HG03108 (cell line): ENCODE measurements around the gene ADGRV1.
"Not testable (repeated sequence)": the region's sequence is repeated elsewhere in the genome, so short reads cannot be mapped to it uniquely, and the experiment has no call there.

Experiments used
- ATAC-seq: cut with Tn5 transposase; IDR thresholded peaks from one replicate; pipeline ENCODE4 v1.9.1; 2021; ENCODE audit warnings: moderate library complexity; ENCODE audit not compliant: unreplicated experiment

Gene ADGRV1

GRCh38 chr5:90641528-90641927 lies 82.9 kb downstream of the ADGRV1 start:
- ATAC-seq, result no peak

- no peak for ATAC-seq
These were observed 84.2 kb downstream of the ADGRV1 start for GRCh38 chr5:90642706-90643229.

- ATAC-seq, result no peak
These were observed 85.5 kb downstream of the ADGRV1 start for GRCh38 chr5:90644132-90644531.

- no peak for ATAC-seq
These were observed 86.5 kb downstream of the ADGRV1 start for GRCh38 chr5:90645024-90645610.

- ATAC-seq, result no peak
These were observed 92.2 kb downstream of the ADGRV1 start for GRCh38 chr5:90650767-90651166.

GRCh38 chr5:90654215-90654614 lies 95.6 kb downstream of the ADGRV1 start:
- ATAC-seq, result no peak

- ATAC-seq, result no peak
These were observed 96.8 kb downstream of the ADGRV1 start for GRCh38 chr5:90655423-90655822.

- ATAC-seq, result no peak
These were observed 98.4 kb downstream of the ADGRV1 start for GRCh38 chr5:90657030-90657429.

- ATAC-seq, result no peak
These were observed 99.2 kb downstream of the ADGRV1 start for GRCh38 chr5:90657788-90658187.

- ATAC-seq, result no peak
These were observed 100.0 kb downstream of the ADGRV1 start for GRCh38 chr5:90658620-90659019.

- ATAC-seq, result not testable (repeated sequence)
These were observed 109.5 kb downstream of the ADGRV1 start for GRCh38 chr5:90668079-90668565.

- no peak for ATAC-seq
These were observed 116.6 kb downstream of the ADGRV1 start for GRCh38 chr5:90675222-90675621.

GRCh38 chr5:90680921-90681563 lies 122.4 kb downstream of the ADGRV1 start:
- no peak for ATAC-seq

- no peak for ATAC-seq
These were observed 123.7 kb downstream of the ADGRV1 start for GRCh38 chr5:90682278-90682677.

- no peak for ATAC-seq
These were observed 126.9 kb downstream of the ADGRV1 start for GRCh38 chr5:90685425-90686022.

GRCh38 chr5:90686363-90686762 lies 127.8 kb downstream of the ADGRV1 start:
- not testable (repeated sequence) for ATAC-seq

- ATAC-seq, result not testable (repeated sequence)
These were observed 128.9 kb downstream of the ADGRV1 start for GRCh38 chr5:90687458-90687857.

- ATAC-seq, result no peak
These were observed 130.5 kb downstream of the ADGRV1 start for GRCh38 chr5:90689064-90689463.

- no peak for ATAC-seq
These were observed 131.7 kb downstream of the ADGRV1 start for GRCh38 chr5:90690307-90690706.

GRCh38 chr5:90691533-90691932 lies 132.9 kb downstream of the ADGRV1 start:
- ATAC-seq, result no peak

- ATAC-seq, result no peak
These were observed 137.6 kb downstream of the ADGRV1 start for GRCh38 chr5:90696153-90696552.

- no peak for ATAC-seq
These were observed 141.7 kb downstream of the ADGRV1 start for GRCh38 chr5:90700299-90700698.
